Measurements from ENCODE around the gene PRELID3B.

- TF ChIP-seq CTCF (IDR thresholded peaks at IDR 0.05; ENCODE audit: low read depth, low read length, poor library complexity, severe bottlenecking) (no peak), EZH2phosphoT487 (IDR thresholded peaks at IDR 0.05; ENCODE audit: borderline replicate concordance, low read length) (no peak)
Observed at GRCh38 chr20:58986286-58986967, 56.2 kb downstream of the PRELID3B start.

Measured in DOHH2 (cell line).